Ishikawa (cell line): ENCODE data around the gene MAGEA12.

Source experiments
- CEBPB ChIP-seq: IDR thresholded peaks from 2 replicates; pipeline ENCODE4 v1.6.1; 2012
- CREB1 ChIP-seq: IDR thresholded peaks from 2 replicates; pipeline ENCODE4 v1.6.1; 2012; ENCODE audit warnings: low read depth
- EGR1 ChIP-seq: IDR thresholded peaks from 2 replicates; pipeline ENCODE4 v1.6.1; 2012
- EP300 ChIP-seq: IDR thresholded peaks from 2 replicates; pipeline ENCODE4 v1.6.1; 2012; ENCODE audit warnings: borderline replicate concordance
- FOXM1 ChIP-seq: IDR thresholded peaks from 2 replicates; pipeline ENCODE4 v1.6.1; 2012; ENCODE audit warnings: low read depth, borderline replicate concordance
- MAX ChIP-seq: IDR thresholded peaks from 2 replicates; pipeline ENCODE4 v1.6.1; 2012
- NFIC ChIP-seq: IDR thresholded peaks from 2 replicates; pipeline ENCODE4 v1.6.1; 2012
- RAD21 ChIP-seq: IDR thresholded peaks from 2 replicates; pipeline ENCODE4 v1.6.1; 2012; ENCODE audit warnings: low read depth
- REST ChIP-seq: IDR thresholded peaks from 2 replicates; pipeline ENCODE4 v1.6.1; 2012; ENCODE audit warnings: low read depth, mild to moderate bottlenecking
- TAF1 ChIP-seq: IDR thresholded peaks from 2 replicates; pipeline ENCODE4 v1.6.1; 2012; ENCODE audit warnings: low read depth, mild to moderate bottlenecking
- TCF12 ChIP-seq: IDR thresholded peaks from 2 replicates; pipeline ENCODE4 v1.6.1; 2012; ENCODE audit warnings: low read depth
- TEAD4 ChIP-seq: IDR thresholded peaks from 2 replicates; pipeline ENCODE4 v1.6.1; 2012
- USF1 ChIP-seq: IDR thresholded peaks from 2 replicates; pipeline ENCODE4 v1.6.1; 2012
- YY1 ChIP-seq: IDR thresholded peaks from 2 replicates; pipeline ENCODE4 v1.6.1; 2012; ENCODE audit warnings: low read depth
- ZBTB7A ChIP-seq: IDR thresholded peaks from 2 replicates; pipeline ENCODE4 v1.6.1; 2012; ENCODE audit warnings: low read depth

The MAGEA12 gene

GRCh38 chrX:152725409-152725808, 8.1 kb upstream of the MAGEA12 start:
- TF ChIP-seq YY1: no peak
- no peak for TF ChIP-seq EP300
- TF ChIP-seq NFIC: no peak
- no peak for TF ChIP-seq EGR1
- no peak for TF ChIP-seq REST
- no peak for TF ChIP-seq TAF1
- TF ChIP-seq CEBPB: no peak
- no peak for TF ChIP-seq MAX
- no peak for TF ChIP-seq USF1
- TF ChIP-seq TCF12: no peak
- no peak for TF ChIP-seq RAD21
- no peak for TF ChIP-seq FOXM1
- TF ChIP-seq TEAD4: no peak
- no peak for TF ChIP-seq ZBTB7A
- no peak for TF ChIP-seq CREB1

- TF ChIP-seq YY1 (no peak), TAF1 (no peak), EGR1 (no peak), TCF12 (no peak), ZBTB7A (no peak), RAD21 (no peak), EP300 (no peak), CREB1 (no peak)
Observed at GRCh38 chrX:152735101-152735500, 1.5 kb downstream of the MAGEA12 start.

GRCh38 chrX:152735860-152736511, 2.4 kb downstream of the MAGEA12 start:
- no peak for TF ChIP-seq CREB1
- TF ChIP-seq CEBPB: no peak
- TF ChIP-seq MAX: no peak
- TF ChIP-seq FOXM1: no peak
- TF ChIP-seq RAD21: no peak
- no peak for TF ChIP-seq YY1
- TF ChIP-seq NFIC: no peak
- no peak for TF ChIP-seq USF1
- TF ChIP-seq REST: no peak
- TF ChIP-seq TCF12: no peak
- no peak for TF ChIP-seq TAF1
- TF ChIP-seq TEAD4: no peak
- no peak for TF ChIP-seq EGR1
- no peak for TF ChIP-seq EP300
- no peak for TF ChIP-seq ZBTB7A

- TF ChIP-seq TEAD4 (no peak), REST (no peak), USF1 (no peak), EP300 (no peak), TAF1 (no peak), CEBPB (no peak)
Observed at GRCh38 chrX:152738560-152738959, 5.0 kb downstream of the MAGEA12 start.
